Erythroblast (primary cell): ENCODE data around the gene ARFIP2.

Experiments
- GATA1 ChIP-seq: IDR thresholded peaks from 2 replicates; pipeline ENCODE4 v1.6.1; 2011; ENCODE audit warnings: low read depth, mild to moderate bottlenecking, control low read depth, low read length, moderate library complexity
- POLR2A ChIP-seq: IDR thresholded peaks from 2 replicates; pipeline ENCODE4 v1.6.1; 2011; ENCODE audit warnings: mild to moderate bottlenecking, low read length

DNA sequence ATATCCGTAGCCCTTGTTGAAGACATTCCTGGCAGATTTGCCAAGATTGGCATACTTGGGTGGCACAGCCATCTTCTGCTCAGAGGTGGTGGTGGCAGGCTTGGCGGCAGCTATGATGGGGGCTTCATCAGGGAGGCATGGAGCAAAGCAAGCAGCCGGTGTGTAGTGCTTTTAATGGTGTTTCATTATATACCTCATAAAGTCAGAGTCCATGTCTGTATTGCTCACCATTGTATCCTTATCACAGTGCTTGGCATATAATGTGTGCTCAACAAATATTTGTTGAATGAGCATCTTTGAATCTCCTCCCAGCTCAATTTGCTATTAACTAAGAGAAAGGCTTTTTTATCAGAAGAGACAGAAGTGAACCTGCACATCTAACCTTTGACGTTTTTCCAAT is 8.2 kb upstream of the ARFIP2 start:
- TF ChIP-seq POLR2A, result no peak
- TF ChIP-seq GATA1, result no peak
